Activated CD8-positive, alpha-beta memory T cell treated with anti-CD3 and anti-CD28 coated beads for 24 hours (primary cell): Measurements from ENCODE around the gene CPT1B.
A peak's percentile ranks its signal among the peaks of the same experiment; 100 is the strongest.
"Not testable (repeated sequence)": the region's sequence is repeated elsewhere in the genome, so short reads cannot be mapped to it uniquely, and the experiment has no call there.

Experiments used
- DNase-seq: peaks from one replicate; pipeline ENCODE4 v3.0.0-alpha.2; 2020

Gene CPT1B

DNA sequence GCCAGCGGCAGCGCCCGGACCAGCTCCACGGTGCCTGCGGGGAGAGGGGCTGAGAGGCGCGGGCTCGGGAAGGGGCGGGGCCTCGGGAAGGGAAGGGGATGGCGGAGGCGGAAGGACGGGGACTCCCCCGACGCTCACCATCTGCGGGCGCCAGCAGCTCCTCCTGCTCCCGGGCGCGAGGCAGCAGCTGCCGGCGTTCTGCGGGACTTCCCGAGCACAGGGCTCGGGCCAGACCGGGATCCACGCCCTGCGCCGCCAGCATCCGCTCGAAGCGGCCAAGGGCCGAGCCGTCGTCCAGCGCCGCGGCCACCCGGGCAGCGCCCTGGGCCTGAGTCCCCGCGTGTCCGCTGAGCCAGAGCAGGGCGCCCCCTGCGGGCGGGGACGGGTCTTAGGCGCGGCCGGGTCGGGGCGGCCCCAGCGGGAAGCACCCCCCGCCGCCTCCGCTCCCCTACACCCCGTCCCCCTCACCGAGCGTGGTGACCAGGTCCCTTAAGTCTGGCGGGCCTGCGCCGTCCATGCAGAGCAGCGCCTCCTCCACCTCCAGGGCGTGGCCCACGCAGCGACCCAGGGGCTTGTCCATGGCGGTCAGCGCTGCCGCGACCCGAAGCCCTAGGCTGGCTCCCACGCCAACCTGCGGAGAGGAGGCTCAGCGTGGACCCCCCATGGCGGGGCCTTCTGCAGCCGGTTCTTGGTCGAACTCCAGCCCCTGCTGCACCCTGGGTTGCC lies 52.0 kb downstream of the CPT1B start:
- DNase-seq, result peak; percentile 94

DNA sequence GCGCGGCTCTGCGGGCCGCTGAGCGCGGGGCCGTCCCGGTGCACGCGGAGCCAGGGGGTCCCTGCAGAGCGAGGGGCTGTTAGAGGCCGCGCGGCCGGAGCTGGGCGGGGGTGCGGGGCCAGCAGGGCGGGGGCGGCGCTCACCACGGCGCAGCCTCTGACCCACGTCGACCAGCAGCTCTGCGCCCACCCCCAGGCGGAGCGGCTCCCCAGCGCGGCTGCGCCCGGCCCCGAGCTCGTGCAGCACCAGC lies 52.4 kb downstream of the CPT1B start:
- DNase-seq, result no peak

DNA sequence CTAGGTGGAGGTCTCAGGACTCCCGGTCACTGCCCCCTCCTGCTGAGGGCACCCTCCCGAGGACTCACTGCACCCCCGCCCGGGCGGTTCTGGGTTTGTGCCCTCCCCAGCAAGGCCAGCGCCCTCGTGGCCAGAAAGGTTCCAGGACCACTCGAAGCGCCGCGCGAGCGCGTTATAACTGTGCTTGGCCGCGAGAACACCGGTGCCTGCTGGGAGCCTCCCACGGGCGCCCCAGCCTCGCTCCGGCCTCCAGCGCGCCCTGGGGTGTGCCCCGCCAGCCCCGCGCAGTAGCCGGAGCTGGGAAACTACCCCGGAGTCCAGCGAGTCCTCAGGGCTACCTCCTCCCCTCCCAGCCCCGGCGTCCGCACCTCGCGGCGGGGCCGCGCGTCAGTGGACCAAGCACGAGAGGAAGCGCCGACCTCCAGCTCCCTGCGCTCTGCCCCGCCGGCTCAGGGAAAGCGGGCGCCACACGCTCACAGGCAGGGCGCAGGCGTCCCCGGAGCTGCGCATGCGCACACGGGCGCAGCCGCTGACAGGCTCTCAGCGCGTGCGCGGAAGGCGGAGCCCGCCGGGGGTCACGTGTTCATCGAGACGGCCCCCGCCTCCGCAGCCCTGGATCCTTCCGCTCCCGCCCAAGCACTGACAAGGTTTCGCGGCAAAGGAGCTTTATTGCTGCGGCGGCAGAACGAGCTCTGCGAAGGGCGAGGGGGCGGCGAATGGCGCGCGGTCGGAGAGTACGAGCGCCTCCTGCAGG lies 52.9 kb downstream of the CPT1B start, which contains the start of gene SCO2:
TSS of gene SCO2 (minus strand) at position 495 of the 754 bp plus-strand sequence. CDS start 1,187 bp downstream, outside the sequence.
- DNase-seq, result peak; percentile 99

GRCh38 chr22:50524676-50525103 lies 53.5 kb downstream of the CPT1B start:
- DNase-seq, result no peak

DNA sequence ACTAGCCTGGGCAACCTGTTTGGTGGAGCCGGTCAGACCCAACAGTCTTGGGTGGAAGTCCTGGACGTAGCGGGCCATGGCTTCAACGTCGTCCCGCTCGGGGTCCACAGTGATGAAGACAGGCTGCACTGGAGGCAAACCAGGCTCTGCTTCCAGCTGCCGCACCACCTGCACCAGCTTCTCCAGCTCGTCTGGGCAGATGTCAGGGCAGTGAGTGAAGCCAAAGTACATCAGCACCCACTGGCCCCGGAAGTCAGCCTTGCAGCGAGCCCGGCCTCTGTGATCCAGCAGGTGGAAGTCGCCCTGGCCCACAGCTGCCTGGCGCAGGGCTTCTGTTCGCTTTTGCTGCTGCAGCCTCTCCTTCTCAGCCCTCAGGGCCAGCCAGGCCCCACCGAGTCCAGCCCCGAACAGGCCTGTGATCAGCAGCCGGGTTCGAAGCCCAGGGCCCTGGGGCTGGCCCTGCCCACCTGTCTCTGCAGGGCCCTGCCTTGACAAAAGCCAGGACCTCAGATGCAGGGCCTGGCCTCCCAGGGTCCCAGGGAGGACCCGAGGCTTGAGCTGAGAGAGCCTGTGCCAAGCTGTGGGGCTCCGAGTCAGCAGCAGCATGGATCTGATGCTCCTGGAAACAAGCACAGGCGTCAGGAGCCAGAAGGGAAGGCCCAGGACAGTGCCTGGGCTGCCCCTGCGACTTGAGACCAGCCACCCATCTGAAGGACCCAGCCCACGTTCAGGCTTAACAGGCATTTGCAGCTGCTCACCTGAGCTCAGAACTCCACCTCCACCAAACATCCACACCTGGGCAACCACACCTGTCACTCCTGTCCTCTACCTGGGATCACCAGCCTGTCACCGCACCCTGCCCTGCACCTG lies 54.2 kb downstream of the CPT1B start:
- DNase-seq, result no peak

GRCh38 chr22:50523458-50523805 lies 54.8 kb downstream of the CPT1B start:
- no peak for DNase-seq

DNA sequence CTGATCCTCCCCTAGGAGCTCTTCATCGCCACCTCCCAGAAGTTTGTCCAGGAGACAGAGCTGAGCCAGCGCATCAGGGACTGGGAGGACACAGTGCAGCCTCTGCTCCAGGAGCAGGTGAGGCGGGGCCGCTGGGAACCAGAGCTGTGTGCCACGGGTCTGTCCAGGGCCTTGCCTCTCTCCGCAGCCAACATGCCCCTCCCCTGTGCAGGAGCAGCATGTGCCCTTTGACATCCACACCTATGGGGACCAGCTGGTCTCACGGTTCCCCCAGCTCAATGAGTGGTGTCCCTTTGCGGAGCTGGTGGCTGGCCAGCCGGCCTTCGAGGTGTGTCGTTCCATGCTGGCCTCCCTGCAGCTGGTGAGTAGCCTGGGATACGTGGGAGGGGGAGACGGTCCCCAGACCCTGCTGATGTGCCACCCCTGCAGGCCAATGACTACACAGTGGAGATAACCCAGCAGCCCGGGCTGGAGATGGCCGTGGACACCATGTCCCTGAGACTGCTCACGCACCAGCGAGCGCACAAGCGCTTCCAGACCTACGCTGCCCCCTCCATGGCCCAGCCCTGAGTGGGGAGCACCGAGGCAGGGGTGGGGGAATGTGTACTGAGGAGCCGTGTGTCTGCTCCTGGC lies 55.3 kb downstream of the CPT1B start:
- no peak for DNase-seq

DNA sequence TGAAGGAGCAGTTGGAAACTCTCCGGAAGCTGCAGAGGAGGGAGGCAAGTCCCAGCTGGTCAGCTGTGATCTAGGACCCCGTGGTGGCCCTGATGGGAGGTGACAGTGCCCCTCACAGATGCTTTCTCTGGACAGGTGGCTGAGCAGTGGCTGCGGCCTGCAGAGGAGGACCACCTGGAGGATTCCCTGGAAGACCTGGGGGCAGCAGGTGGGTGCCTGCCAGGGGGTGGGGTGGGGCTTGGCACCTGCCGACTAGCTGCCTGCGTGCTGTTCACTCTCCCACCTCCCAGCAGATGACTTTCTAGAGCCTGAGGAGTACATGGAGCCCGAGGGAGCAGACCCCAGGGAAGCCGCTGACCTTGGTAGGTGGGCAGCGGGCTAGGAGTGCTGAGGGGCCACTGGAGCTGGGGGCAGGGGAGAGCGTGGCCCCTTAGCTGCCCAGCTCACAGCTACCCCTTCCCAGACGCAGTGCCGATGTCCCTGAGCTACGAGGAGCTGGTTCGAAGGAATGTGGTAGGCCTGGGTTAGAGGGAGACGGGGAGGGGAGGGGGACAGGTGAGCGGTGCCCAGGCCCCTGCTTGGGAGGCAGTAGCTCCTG lies 55.9 kb downstream of the CPT1B start:
- DNase-seq, result no peak

- DNase-seq, result no peak
Observed at GRCh38 chr22:50521710-50522109, 56.5 kb downstream of the CPT1B start.

- no peak for DNase-seq
Observed at GRCh38 chr22:50520826-50521453, 57.3 kb downstream of the CPT1B start.

DNA sequence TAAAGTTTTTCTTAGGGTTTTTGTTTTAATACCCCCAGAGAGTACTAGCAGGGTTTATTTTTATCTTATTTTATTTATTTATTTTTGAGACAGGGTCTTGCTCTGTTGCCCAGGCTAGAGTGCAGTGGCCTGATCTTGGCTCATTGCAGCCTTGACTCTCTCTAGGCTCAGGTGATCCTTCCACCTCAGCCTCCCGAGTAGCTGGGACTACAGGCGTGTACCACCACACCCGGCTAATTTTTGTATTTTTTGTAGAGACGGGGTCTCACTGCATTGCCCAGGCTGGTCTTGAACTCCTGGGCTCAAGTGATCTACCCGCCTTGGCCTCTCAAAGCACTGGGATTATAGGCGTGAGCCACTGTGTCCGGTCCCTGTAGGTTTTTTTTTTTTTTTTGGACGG lies 58.0 kb downstream of the CPT1B start:
- DNase-seq, result not testable (repeated sequence)

- no peak for DNase-seq
Observed at GRCh38 chr22:50519151-50519550, 59.1 kb downstream of the CPT1B start.
